HG02610 (cell line): ENCODE results near the gene MRC2.
A peak's percentile ranks its signal among the peaks of the same experiment; 100 is the strongest.

Experiments used
- ATAC-seq: cut with Tn5 transposase; IDR thresholded peaks from one replicate; pipeline ENCODE4 v1.9.1; 2021; ENCODE audit warnings: mild to moderate bottlenecking, moderate library complexity; ENCODE audit not compliant: unreplicated experiment

The MRC2 gene

GRCh38 chr17:62631936-62632924, 4.8 kb downstream of the MRC2 start:
- no peak for ATAC-seq

DNA sequence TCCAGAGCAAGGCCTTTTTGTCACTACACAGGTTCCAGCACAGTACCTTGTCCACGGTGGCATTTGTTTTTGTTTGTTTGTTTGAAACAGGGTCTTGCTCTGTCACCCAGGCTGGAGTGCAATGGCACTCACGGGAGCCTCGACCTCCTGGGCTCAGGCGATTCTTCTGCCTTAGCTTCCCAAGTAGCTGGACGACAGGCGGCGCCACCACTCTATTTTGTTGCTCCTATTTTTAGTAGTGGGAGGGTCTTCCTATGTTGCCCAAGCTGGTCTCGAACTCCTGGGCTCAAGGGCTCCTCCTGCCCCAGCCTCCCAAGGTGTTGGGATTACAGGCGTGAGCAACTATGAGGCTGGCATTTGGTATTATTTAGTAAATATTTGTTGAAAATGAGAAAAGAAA, 10.3 kb downstream of the MRC2 start:
- ATAC-seq, result no peak

- ATAC-seq, result no peak
Observed at GRCh38 chr17:62641153-62641552, 13.7 kb downstream of the MRC2 start.

DNA sequence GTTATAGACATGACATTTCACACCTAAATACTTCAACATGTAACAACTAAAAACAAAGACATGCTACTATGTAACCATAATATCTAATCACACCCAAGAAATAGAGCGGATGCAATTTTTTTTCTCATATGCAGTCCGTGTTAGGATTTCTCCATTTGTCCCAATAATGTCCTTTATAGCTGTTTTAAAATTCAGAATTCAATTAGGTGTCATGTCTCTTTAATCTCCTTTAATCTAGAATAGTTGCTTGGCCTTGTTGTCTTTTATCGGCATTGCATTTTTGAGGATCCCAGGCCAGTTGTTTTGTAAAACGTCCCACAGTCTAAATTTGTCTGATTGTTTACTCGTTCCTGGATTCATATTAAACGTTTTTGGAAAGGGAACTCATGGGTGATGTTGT, 14.5 kb downstream of the MRC2 start:
- no peak for ATAC-seq

DNA sequence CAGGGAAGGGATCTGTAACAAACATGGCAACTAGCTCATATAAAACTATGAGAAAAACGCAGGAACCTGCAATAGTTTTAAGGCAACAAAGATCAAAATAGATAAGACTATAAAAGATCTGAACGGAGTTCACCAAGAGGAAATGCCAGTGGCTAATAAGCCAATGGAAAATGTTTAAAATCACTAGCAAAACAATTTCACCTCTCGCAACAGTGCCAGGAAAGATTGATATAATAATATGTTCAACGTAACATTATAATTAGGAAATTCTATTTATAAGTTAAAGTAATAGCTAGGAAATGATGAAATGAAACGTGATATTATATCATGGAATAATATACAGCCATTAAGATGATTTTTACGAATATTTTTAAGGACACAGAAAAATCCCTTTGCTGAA, 16.0 kb downstream of the MRC2 start:
- ATAC-seq, result no peak

- no peak for ATAC-seq
Observed at GRCh38 chr17:62644487-62645173, 17.2 kb downstream of the MRC2 start.

DNA sequence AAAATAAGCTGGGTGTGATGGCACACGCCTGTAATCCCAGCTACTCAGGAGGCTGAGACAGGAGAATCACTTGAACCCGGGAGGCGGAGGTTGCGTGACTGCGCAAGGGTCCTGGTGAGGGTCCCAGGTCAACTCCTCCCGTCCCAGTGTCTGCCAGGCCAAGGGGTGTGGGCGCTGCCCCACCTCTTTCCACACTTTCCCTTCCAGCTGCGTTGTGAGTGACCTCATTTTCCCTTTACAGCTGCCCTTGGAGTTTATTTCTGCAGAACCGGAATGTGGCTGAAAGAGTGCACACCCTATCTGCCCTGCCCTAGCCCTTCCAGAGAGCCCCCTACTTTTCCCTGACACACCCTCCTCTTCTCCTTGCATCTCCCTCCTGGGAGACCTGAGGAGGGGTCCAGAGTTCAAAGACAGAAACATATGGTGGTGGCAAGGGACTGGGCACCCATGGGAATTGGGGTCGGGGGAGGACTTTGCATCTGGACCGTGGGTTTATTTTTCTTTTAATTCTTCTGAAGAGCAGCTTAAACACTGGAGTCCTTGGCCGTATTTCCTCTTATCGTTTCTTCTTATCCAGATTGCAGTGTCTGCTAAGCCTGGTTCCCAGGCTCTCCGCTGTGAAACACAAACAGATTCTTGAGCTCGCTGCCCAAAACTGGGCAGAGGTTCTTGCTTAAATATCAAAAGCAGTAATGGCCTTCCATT, 20.9 kb downstream of the MRC2 start:
- no peak for ATAC-seq

DNA sequence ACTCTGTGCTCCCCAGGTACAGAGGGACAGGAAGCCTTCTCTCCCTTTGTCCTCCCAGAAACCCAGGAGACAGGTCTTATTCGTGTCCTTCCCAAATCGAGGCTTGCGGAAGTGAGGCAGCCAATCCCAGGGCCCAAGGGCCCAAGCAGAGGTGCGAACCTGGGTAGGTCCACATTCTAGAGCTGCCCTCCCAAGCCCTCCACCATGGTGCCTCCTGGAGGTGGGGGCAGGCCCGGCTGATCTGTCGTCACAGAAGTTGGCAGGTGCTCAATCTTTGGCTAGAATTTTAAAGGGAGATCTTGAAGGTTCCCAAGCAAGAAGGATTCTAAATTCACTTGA, 21.5 kb downstream of the MRC2 start:
- ATAC-seq, result no peak

DNA sequence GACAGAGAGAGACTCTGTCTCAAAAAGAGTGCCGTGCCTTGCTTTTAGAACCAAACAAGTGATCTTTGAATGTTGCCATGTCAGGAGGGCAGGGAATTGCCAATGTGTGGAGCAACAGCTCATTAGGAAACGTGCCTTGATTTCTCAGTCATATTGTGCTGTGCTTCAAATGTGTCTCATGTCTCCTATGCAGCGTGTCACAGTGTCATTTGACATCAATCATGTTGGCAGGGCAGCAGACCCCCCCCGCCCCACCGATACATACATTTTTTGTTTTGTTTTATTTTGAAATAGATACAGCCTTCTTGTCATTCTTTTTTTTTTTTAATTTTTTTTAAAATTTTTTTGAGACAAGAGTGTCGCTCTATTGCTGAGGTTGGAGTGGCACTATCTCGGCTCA, 22.1 kb downstream of the MRC2 start:
- ATAC-seq, result no peak

GRCh38 chr17:62650587-62650986, 23.1 kb downstream of the MRC2 start:
- no peak for ATAC-seq

- ATAC-seq, result no peak
Observed at GRCh38 chr17:62652251-62653001, 25.0 kb downstream of the MRC2 start.

- ATAC-seq, result peak; percentile 90
Observed at GRCh38 chr17:62653002-62653825, 25.7 kb downstream of the MRC2 start.

GRCh38 chr17:62653826-62654761, 26.6 kb downstream of the MRC2 start:
- ATAC-seq, result no peak

- ATAC-seq, result no peak
Observed at GRCh38 chr17:62655656-62656055, 28.2 kb downstream of the MRC2 start.

GRCh38 chr17:62656446-62656845, 29.0 kb downstream of the MRC2 start:
- no peak for ATAC-seq

- ATAC-seq, result no peak
Observed at GRCh38 chr17:62657145-62657665, 29.7 kb downstream of the MRC2 start.

DNA sequence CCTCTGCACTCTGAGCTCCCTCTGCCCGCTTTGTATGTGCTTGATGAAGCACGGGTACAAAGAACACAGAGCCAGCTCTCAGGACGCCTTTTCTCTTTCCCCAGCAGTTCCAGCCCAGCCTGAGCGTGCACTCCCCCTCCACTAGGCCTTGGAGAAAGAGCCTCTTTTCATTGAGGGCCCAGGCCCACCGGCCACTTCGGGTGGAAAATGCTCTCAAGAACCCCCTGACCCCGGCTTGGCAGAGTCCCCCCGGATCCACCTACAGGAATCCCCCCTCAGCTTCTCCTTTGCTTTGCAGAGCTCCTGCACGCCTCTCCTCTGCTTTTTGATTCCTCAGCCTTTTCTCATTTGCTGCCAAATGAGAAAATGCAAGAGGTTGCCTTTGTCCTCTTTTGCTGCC, 30.2 kb downstream of the MRC2 start:
- no peak for ATAC-seq

GRCh38 chr17:62658136-62658920, 30.9 kb downstream of the MRC2 start:
- ATAC-seq, result no peak
